OCI-LY1 (cell line): ENCODE results near the gene CHMP5.

Experiments
- H2AFZ ChIP-seq: fragments of 200-600 bp; sonication (generic), shearing (Covaris generic); 2 replicates; pipeline ENCODE4 v1.6.0; 2014; ENCODE audit warnings: antibody characterized with exemption, mild to moderate bottlenecking, low read length
- H3F3A ChIP-seq: fragments of 200-600 bp; sonication (generic), shearing (Covaris generic); 2 replicates; pipeline ENCODE4 v1.6.0; 2014; ENCODE audit warnings: mild to moderate bottlenecking, antibody characterized with exemption, low read length, moderate library complexity; ENCODE audit not compliant: insufficient read depth
- H3K27ac ChIP-seq: fragments of 200-600 bp; sonication (generic); 2 replicates; pipeline ENCODE4 v1.5.1; 2014; ENCODE audit warnings: low read length, mixed run types, mild to moderate bottlenecking, low read depth; ENCODE audit not compliant: poor library complexity, severe bottlenecking
- H3K27me3 ChIP-seq: fragments of 200-600 bp; sonication (generic); 2 replicates; pipeline ENCODE4 v1.6.0; 2014; ENCODE audit warnings: antibody characterized with exemption, mild to moderate bottlenecking, low read length, moderate library complexity; ENCODE audit not compliant: insufficient read depth
- H3K36me3 ChIP-seq: fragments of 200-600 bp; sonication (generic); 2 replicates; pipeline ENCODE4 v1.6.1; 2014; ENCODE audit warnings: mild to moderate bottlenecking, antibody characterized with exemption, low read length, moderate library complexity, mixed read lengths; ENCODE audit not compliant: insufficient read depth
- H3K4me1 ChIP-seq: fragments of 200-600 bp; sonication (generic); 2 replicates; pipeline ENCODE4 v1.5.1; 2014; ENCODE audit warnings: mild to moderate bottlenecking, low read length, moderate library complexity; ENCODE audit not compliant: insufficient read depth, severe bottlenecking
- H3K4me2 ChIP-seq: fragments of 200-600 bp; sonication (generic), shearing (Covaris generic); 2 replicates; pipeline ENCODE4 v1.6.1; 2014; ENCODE audit warnings: low read length
- H3K4me3 ChIP-seq: fragments of 200-600 bp; sonication (generic); 2 replicates; pipeline ENCODE4 v1.5.1; 2014; ENCODE audit warnings: low read length, low read depth, mild to moderate bottlenecking, mixed read lengths; ENCODE audit not compliant: poor library complexity, severe bottlenecking
- H3K79me2 ChIP-seq: fragments of 200-600 bp; shearing (Covaris generic); 2 replicates; pipeline ENCODE4 v1.6.1; 2016; ENCODE audit warnings: mixed run types, low read length, mixed read lengths; ENCODE audit not compliant: insufficient read depth
- H3K9ac ChIP-seq: fragments of 200-600 bp; sonication (generic), shearing (Covaris generic); 2 replicates; pipeline ENCODE4 v1.6.1; 2014; ENCODE audit warnings: mild to moderate bottlenecking, low read length, mixed read lengths
- H3K9me2 ChIP-seq: fragments of 200-600 bp; sonication (generic), shearing (Covaris generic); 2 replicates; pipeline ENCODE4 v1.6.1; 2014; ENCODE audit warnings: low read depth, mild to moderate bottlenecking, low read length, mixed read lengths
- H3K9me3 ChIP-seq: fragments of 200-600 bp; shearing (Covaris generic); 2 replicates; pipeline ENCODE4 v1.6.1; 2014; ENCODE audit warnings: low read length, mixed read lengths
- H4K20me1 ChIP-seq: fragments of 200-600 bp; sonication (generic), shearing (Covaris generic); 2 replicates; pipeline ENCODE4 v1.6.0; 2016; ENCODE audit warnings: mild to moderate bottlenecking, low read length; ENCODE audit not compliant: insufficient read depth
- CTCF ChIP-seq: fragments of 200-600 bp; sonication (generic), shearing (Covaris generic); IDR thresholded peaks from 2 replicates; pipeline ENCODE4 v1.5.1; 2017; ENCODE audit warnings: mild to moderate bottlenecking, antibody characterized with exemption, low read length, moderate library complexity, mixed read lengths
- EZH2 ChIP-seq: fragments of 200-600 bp; sonication (generic), shearing (Covaris generic); IDR thresholded peaks from 2 replicates; pipeline ENCODE4 v1.8.0; 2017; ENCODE audit warnings: borderline replicate concordance, mixed run types, mild to moderate bottlenecking, antibody characterized with exemption, low read length, moderate library complexity, mixed read lengths

The CHMP5 gene

GRCh38 chr9:33222031-33222430 lies 42.8 kb upstream of the CHMP5 start:
- Histone ChIP-seq H2AFZ (no peak overlapping the region), H3K4me2 (no peak overlapping the region), H3K27me3 (no peaks in the 10 kb centered on the region), H3K9ac (no peak overlapping the region), H3K4me3 (no peak overlapping the region), H3K9me3 (no peaks in the 10 kb centered on the region), H3F3A (no peaks in the 10 kb centered on the region), H3K27ac (no peak overlapping the region), H3K9me2 (no peaks in the 10 kb centered on the region), H3K79me2 (no peaks in the 10 kb centered on the region), H3K4me1 (peaks cover 6% of the 10 kb centered on the region), H3K36me3 (no peaks in the 10 kb centered on the region), H4K20me1 (no peaks in the 10 kb centered on the region)
- no peak for TF ChIP-seq EZH2
- no peak for TF ChIP-seq CTCF

GRCh38 chr9:33223696-33224095 lies 41.2 kb upstream of the CHMP5 start:
- Histone ChIP-seq H3K4me3 (no peak overlapping the region), H3K9ac (no peak overlapping the region), H3K9me2 (no peaks in the 10 kb centered on the region), H3F3A (no peaks in the 10 kb centered on the region), H3K27me3 (no peaks in the 10 kb centered on the region; the same call in 1 of the 2 replicates), H4K20me1 (no peaks in the 10 kb centered on the region), H3K27ac (no peak overlapping the region), H3K4me1 (peaks cover 6% of the 10 kb centered on the region), H2AFZ (no peak overlapping the region), H3K4me2 (no peak overlapping the region), H3K79me2 (no peaks in the 10 kb centered on the region), H3K36me3 (no peaks in the 10 kb centered on the region), H3K9me3 (no peaks in the 10 kb centered on the region)
- TF ChIP-seq EZH2 = no peak
- TF ChIP-seq CTCF = no peak

- Histone ChIP-seq H3F3A (no peaks in the 10 kb centered on the region), H3K4me2 (no peak overlapping the region), H3K9me3 (no peaks in the 10 kb centered on the region), H3K9me2 (no peaks in the 10 kb centered on the region), H3K9ac (no peak overlapping the region), H3K4me3 (no peak overlapping the region), H3K27ac (no peak overlapping the region), H4K20me1 (no peaks in the 10 kb centered on the region), H3K36me3 (no peaks in the 10 kb centered on the region), H2AFZ (no peak overlapping the region), H3K27me3 (no peaks in the 10 kb centered on the region; the same call in 1 of the 2 replicates), H3K79me2 (no peaks in the 10 kb centered on the region), H3K4me1 (peaks cover 6% of the 10 kb centered on the region)
- TF ChIP-seq CTCF (peak; percentile 77), EZH2 (no peak)
These were observed 39.3 kb upstream of the CHMP5 start for GRCh38 chr9:33225319-33226147.
